Astrocyte of the spinal cord (primary cell): ENCODE data around the gene ZFP92.

Experiments
- DNase-seq: peaks from one replicate; pipeline ENCODE4 v3.0.0; 2011; ENCODE audit warnings: low read depth, low spot score
- H3K4me3 ChIP-seq: 2 replicates; pipeline ENCODE4 v1.5.1; 2011; ENCODE audit warnings: low read depth, mild to moderate bottlenecking, low read length, moderate library complexity
- CTCF ChIP-seq: IDR thresholded peaks from 2 replicates; pipeline ENCODE4 v1.5.1; 2012; ENCODE audit warnings: low read depth, mild to moderate bottlenecking, low read length, inconsistent platforms
- in situ Hi-C: cut with HindIII; loops from 2 replicates; pipeline ENCODE4 v1.10.0; 2017; ENCODE audit warnings: low sequenced_read_pairs

Gene ZFP92

DNA sequence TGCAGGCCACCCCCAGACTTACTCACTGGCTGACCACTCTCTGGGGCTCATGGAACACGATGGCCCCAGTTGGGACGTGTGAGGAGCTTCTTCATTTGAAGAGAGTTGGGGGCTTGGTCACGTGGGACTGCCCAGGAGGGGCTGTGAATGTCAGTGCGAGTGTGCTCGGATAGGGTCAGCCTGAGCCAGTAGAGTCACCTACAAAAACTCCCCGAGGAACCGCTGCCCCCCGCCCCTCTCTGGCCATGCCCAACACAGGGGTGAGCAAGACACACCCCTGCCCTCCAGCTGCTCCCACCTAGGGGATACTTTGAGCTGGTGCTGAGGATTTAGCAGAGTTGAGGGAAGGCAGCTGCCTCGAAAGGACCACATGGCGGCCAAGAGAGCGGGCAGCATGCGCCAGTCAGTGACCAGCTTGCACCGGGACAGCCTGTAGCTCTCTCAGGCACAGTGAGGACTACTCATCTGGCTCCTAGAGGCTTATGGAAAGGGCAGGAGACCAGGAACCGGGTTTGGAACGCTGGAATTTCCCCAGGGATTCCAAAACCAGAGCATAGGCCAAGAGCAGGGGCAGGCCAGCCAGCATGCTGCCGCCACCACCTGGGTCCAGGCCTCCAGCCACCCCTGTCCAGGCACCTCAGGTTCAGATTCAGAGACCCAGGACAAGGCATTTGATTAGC is 18.5 kb upstream of the ZFP92 start:
- in situ Hi-C loops, result no loop called here
- H3K4me3 ChIP-seq, result no peak overlapping the region
- no peak for TF ChIP-seq CTCF

GRCh38 chrX:153394612-153395011 is 16.7 kb upstream of the ZFP92 start:
- no peak for DNase-seq
- no peak overlapping the region for H3K4me3 ChIP-seq
- no peak for TF ChIP-seq CTCF
- in situ Hi-C loops, result no loop called here

More for the DNA sequence above, 18.5 kb upstream of the ZFP92 start:
- no peak for DNase-seq

GRCh38 chrX:153395613-153396319 is 15.5 kb upstream of the ZFP92 start:
- no peak for DNase-seq
- no peak overlapping the region for H3K4me3 ChIP-seq
- in situ Hi-C loops, result no loop called here
- TF ChIP-seq CTCF, result no peak

DNA sequence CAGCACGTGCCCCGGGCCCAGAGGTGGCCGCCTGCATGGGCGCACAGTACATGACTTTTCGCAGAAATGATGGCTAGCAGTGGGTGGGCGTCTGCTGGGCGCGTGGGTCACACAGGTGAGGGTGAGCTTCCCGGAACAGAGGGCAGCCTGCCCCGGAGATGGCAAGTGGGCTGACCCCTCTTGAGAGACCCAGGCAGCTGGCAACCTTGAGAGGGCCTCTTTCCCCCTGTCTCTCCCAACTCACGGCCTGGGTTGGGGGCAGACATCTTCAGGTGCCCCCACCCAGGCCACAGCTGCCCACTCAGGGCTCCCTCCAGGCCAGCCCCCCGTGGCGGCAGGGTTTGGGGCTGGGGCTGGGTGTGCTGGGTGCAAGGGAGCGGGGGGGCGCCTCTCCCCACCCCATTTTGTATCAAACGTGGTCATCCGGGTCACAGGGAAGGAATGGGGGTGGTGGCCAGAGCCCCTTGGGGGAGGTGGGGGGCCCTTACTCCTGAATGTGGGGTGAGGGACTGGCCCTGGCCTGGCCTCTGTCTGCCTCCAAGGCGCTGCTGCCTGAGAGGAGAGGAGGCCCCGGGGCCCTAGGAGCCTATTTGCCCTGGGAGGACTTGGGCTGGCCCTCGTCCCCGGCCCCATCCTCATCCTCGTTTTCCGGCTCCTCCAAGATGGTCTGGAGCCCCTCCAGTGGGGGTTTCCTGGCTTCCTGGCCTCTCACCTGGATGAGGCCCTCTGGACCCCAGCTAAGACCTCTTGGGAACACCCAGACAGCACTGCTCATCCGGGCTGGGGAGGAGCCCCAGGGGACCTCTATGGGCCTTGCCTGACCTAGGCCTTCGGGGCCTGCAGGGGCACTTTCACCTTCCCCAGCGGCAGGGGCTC is 14.7 kb upstream of the ZFP92 start:
- TF ChIP-seq CTCF, result no peak
- in situ Hi-C loops, result no loop called here
- DNase-seq, result no peak

GRCh38 chrX:153397256-153397960 is 13.9 kb upstream of the ZFP92 start:
- H3K4me3 ChIP-seq, result no peak overlapping the region
- DNase-seq, result no peak

More for the DNA sequence above, 14.7 kb upstream of the ZFP92 start:
- no peak overlapping the region for H3K4me3 ChIP-seq

More at GRCh38 chrX:153397256-153397960, 13.9 kb upstream of the ZFP92 start:
- TF ChIP-seq CTCF, result no peak
- in situ Hi-C loops, result no loop called here
